GM12873 (cell line): Measurements from ENCODE around the gene HIBADH.

ENCODE experiments used
- CTCF ChIP-seq: IDR thresholded peaks from 2 replicates; pipeline ENCODE4 v1.5.1; 2012; ENCODE audit warnings: low read depth, mild to moderate bottlenecking, moderate library complexity, low read length, control low read depth; ENCODE audit not compliant: insufficient read depth; ENCODE audit errors: missing control alignments

The HIBADH gene

GRCh38 chr7:27665531-27665930, 2.8 kb upstream of the HIBADH start:
- no peak for TF ChIP-seq CTCF

GRCh38 chr7:27663989-27664331, 1.3 kb upstream of the HIBADH start:
- no peak for TF ChIP-seq CTCF

- no peak for TF ChIP-seq CTCF
Observed at GRCh38 chr7:27661811-27662489, 733 bp downstream of the HIBADH start.

GRCh38 chr7:27656724-27657123, 6.0 kb downstream of the HIBADH start:
- no peak for TF ChIP-seq CTCF

- TF ChIP-seq CTCF, result no peak
Observed at GRCh38 chr7:27655184-27655583, 7.5 kb downstream of the HIBADH start.

DNA sequence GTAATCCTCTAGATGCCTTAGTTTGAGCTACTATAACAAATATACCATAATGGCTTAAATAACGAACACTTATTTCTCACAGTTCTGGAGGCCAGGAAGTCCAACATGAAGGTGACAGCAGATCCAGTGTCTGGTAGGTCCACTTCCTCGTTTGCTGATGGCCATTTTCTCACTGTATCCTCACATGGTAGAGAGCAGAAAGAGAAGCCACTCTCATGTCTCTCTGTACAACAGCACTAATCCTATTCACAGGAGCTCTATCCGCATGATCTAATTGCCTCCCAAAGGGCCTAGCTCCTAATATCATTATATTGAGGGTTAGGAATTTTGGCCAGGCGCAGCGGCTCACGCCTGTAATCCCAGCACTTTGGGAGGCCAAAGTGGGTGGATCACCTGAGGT, 10.2 kb downstream of the HIBADH start:
- TF ChIP-seq CTCF, result no peak

DNA sequence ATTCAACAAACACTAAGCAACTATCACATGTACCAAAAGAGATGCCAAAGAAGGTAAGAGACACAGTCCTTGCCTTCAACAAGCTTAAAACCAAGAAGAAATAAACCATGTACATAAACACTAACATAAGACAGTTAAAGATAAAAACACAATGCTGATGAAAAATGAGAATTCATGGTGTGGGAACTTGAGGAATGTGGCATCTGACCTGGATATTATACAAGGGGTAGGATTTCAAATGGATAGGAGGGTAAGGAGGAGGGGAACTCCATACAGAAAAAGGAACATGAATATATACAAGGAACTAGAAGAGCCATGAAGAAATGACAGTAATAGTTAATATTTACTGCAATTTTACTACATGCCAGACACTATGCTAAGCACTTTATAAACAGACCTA, 11.0 kb downstream of the HIBADH start:
- TF ChIP-seq CTCF, result no peak
